HEK293T (cell line): Measurements from ENCODE around the gene CASKIN2.

ENCODE experiments used
- ARNT ChIP-seq: fragments of 450-650 bp; IDR thresholded peaks from 2 replicates; pipeline ENCODE4 v1.6.1; 2017; ENCODE audit warnings: mild to moderate bottlenecking
- BHLHE40 ChIP-seq: fragments of 450-650 bp; IDR thresholded peaks from 2 replicates; pipeline ENCODE4 v1.6.1; 2016; ENCODE audit warnings: mild to moderate bottlenecking, moderate library complexity, borderline replicate concordance
- CTBP1 ChIP-seq: fragments of 450-650 bp; IDR thresholded peaks from 2 replicates; pipeline ENCODE4 v1.6.1; 2016; ENCODE audit warnings: borderline replicate concordance
- ELF4 ChIP-seq: fragments of 450-650 bp; IDR thresholded peaks from 2 replicates; pipeline ENCODE4 v1.6.1; 2017; ENCODE audit warnings: antibody characterized with exemption
- FOXA1 ChIP-seq: fragments of 450-650 bp; IDR thresholded peaks from 2 replicates; pipeline ENCODE4 v1.6.1; 2016; ENCODE audit warnings: mild to moderate bottlenecking
- FOXK2 ChIP-seq: fragments of 450-650 bp; IDR thresholded peaks from 2 replicates; pipeline ENCODE4 v1.6.1; 2016; ENCODE audit warnings: mild to moderate bottlenecking
- FOXM1 ChIP-seq: fragments of 450-650 bp; IDR thresholded peaks from 2 replicates; pipeline ENCODE4 v1.6.1; 2017; ENCODE audit warnings: mild to moderate bottlenecking, borderline replicate concordance
- HDGF ChIP-seq: fragments of 450-650 bp; IDR thresholded peaks from 2 replicates; pipeline ENCODE4 v1.6.1; 2017; ENCODE audit warnings: antibody characterized with exemption, borderline replicate concordance
- LEF1 ChIP-seq: fragments of 450-650 bp; IDR thresholded peaks from 2 replicates; pipeline ENCODE4 v1.6.1; 2017; ENCODE audit warnings: mild to moderate bottlenecking, borderline replicate concordance
- NFRKB ChIP-seq: fragments of 450-650 bp; IDR thresholded peaks from 2 replicates; pipeline ENCODE4 v1.6.1; 2016; ENCODE audit warnings: mild to moderate bottlenecking, moderate library complexity
- SP1 ChIP-seq: fragments of 450-650 bp; IDR thresholded peaks from 2 replicates; pipeline ENCODE4 v1.6.1; 2017
- SUZ12 ChIP-seq: fragments of 450-650 bp; IDR thresholded peaks from 2 replicates; pipeline ENCODE4 v1.6.1; 2016; ENCODE audit warnings: mild to moderate bottlenecking
- TARDBP ChIP-seq: fragments of 450-650 bp; IDR thresholded peaks from 2 replicates; pipeline ENCODE4 v1.6.1; 2016
- TF ChIP-seq, protein P1 (sequence below): fragments of 450-650 bp; IDR thresholded peaks from 2 replicates; pipeline ENCODE4 v1.6.1; 2016

DNA sequence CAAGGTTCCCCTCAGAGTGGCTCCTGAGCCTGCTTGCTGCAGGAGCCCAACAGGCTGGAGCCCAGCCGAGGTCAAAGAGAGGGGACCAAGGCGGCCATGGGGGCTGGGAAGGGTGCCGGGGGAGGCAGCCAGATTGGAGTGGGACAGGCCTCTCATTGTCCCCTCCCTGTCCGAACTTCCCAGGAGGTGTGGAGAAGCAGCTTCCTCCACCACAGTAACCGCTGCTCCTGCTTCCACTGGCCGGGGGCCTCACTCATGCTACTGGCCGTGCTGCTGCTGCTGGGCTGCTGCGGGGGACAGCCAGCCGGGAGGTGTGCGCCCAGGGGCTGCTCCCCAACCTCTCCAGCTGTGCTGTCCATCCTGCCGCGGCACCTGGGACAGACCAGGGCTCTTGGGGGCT lies 29.6 kb downstream of the CASKIN2 start:
- TF ChIP-seq FOXK2 (no peak), SP1 (no peak), LEF1 (no peak), BHLHE40 (no peak), FOXA1 (no peak), SUZ12 (no peak), ARNT (no peak), HDGF (no peak), CTBP1 (no peak), FOXM1 (no peak), TARDBP (no peak), ELF4 (no peak), NFRKB (no peak)
- TF ChIP-seq, protein P1, sequence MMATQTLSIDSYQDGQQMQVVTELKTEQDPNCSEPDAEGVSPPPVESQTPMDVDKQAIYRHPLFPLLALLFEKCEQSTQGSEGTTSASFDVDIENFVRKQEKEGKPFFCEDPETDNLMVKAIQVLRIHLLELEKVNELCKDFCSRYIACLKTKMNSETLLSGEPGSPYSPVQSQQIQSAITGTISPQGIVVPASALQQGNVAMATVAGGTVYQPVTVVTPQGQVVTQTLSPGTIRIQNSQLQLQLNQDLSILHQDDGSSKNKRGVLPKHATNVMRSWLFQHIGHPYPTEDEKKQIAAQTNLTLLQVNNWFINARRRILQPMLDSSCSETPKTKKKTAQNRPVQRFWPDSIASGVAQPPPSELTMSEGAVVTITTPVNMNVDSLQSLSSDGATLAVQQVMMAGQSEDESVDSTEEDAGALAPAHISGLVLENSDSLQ, result no peak
